ENCODE measurements around the gene NCKAP1.
"Not testable (repeated sequence)": the region's sequence is repeated elsewhere in the genome, so short reads cannot be mapped to it uniquely, and the experiment has no call there.

Gene NCKAP1

DNA sequence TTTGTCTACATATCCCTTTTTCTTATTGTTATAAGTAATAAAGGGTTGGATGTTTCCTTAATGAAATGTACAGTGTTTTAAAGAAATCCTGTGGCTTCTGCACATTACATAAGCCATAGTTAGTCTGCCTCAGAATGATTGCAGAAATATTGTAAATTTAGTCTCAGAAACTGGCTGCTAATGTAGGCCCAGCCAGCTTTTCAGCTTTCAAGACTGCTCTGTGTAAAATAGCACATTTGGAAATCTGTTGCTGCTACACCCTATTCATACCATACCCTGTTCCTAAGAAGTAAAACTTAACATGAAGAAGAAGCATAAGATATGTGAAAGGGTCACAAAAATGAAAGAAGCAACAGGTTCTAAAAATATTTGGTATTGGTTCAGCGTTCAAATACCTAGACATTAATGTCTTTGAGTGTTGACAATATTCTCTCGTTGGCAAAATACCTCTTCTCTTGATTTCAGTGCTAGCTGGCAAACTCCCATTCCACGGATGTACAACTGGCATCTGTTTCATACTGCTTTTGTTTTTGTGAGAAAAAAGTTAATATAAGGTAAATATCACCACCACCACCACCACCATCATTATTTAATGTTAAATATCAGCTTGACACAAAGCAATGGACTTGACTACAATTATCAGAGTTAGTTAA is 19.2 kb upstream of the NCKAP1 start:
- ChIA-PET CTCF (interaction anchor here (1.3 to 2.0 kb wide), 2 partner anchors 11 to 13 kb away, joined by 4 to 13 read pairs; no protein-coding TSS in a partner anchor), POLR2A (no interaction called here)
- DNase-seq (ENCODE audit: extremely low spot score) = no peak
- TF ChIP-seq, protein P1, sequence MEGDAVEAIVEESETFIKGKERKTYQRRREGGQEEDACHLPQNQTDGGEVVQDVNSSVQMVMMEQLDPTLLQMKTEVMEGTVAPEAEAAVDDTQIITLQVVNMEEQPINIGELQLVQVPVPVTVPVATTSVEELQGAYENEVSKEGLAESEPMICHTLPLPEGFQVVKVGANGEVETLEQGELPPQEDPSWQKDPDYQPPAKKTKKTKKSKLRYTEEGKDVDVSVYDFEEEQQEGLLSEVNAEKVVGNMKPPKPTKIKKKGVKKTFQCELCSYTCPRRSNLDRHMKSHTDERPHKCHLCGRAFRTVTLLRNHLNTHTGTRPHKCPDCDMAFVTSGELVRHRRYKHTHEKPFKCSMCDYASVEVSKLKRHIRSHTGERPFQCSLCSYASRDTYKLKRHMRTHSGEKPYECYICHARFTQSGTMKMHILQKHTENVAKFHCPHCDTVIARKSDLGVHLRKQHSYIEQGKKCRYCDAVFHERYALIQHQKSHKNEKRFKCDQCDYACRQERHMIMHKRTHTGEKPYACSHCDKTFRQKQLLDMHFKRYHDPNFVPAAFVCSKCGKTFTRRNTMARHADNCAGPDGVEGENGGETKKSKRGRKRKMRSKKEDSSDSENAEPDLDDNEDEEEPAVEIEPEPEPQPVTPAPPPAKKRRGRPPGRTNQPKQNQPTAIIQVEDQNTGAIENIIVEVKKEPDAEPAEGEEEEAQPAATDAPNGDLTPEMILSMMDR (IDR thresholded peaks at IDR 0.05; ENCODE audit: control extremely low read depth, extremely low read depth, low read depth, missing control alignments) = no peak

DNA sequence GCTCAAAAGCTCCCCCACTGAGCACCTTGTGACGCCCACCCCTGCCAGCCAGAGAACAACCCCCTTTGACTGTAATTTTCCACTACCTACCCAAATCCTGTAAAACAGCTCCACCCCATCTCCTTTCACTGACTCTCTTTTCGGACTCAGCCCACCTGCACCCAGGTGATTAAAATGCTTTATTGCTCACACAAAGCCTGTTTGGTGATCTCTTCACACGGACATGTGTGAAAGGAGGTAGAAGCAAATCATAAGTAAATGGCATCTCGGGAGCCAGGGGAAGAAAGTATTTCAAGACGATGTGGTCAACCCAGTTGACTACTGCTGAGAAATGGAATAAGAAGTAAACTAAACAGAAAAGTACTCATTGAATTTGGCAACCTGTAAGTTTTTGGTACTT is 11.2 kb upstream of the NCKAP1 start:
- POLR2A ChIA-PET = no interaction called here

DNA sequence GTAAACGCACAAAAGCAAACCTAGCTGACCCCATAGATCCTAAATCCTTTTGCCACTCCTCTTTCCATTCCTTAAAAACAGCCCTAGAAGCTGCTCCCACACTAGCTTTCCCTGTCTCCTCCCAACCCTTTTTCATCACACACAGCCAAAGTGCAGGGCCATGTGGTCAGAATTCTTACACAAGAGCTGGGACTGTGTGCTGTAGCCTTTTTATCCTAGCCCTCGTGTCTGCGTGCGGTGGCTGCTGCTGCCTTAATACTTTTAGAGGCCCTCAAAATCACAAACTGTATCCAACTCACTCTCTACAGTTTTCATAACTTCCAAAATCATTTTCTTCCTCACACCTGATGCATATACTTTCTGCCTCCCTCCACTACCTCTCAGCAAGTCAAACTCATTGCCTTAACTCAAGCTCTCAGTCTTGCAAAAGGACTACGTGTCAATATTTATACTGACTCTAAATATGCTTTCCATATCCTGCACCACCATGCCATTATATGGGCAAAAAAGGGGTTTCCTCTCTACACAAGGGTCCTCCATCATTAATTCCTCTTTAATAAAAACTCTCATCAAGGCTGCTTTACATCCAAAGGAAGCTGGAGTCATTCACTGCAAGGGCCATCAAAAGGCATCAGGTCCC is 9.3 kb upstream of the NCKAP1 start:
- POLR2A ChIA-PET; DNase-seq (ENCODE audit: extremely low spot score): not testable (repeated sequence)
- CTCF ChIA-PET = interaction anchor here (1.6 kb wide), 1 partner anchor 8 kb away, joined by 3 read pairs; no protein-coding TSS in a partner anchor

More for the DNA sequence above, 11.2 kb upstream of the NCKAP1 start:
- no peak for DNase-seq (ENCODE audit: extremely low spot score)
- TF ChIP-seq, protein P1 (IDR thresholded peaks at IDR 0.05; ENCODE audit: control extremely low read depth, extremely low read depth, low read depth, missing control alignments) = no peak
- CTCF ChIA-PET = no interaction called here

DNA sequence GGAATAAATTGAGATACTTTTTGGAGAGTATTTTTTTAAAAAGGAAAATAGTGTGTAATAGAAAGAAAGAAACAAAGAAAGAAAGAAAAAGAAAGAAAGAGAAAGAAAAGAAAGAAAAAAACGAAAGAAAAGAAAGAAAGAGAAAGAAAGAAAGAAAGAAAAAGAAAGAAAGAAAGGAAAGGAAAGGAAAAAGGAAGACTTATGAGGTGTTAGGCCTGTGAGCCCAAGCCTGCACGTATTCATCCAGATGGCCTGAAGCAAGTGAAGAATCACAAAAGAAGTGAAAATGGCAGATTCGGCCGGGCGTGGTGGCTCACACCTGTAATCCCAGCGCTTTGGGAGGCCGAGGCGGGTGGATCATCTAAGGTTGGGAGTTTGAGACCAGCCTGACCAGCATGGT is 5.3 kb upstream of the NCKAP1 start:
- DNase-seq (ENCODE audit: extremely low spot score); CTCF ChIA-PET; POLR2A ChIA-PET: not testable (repeated sequence)

DNA sequence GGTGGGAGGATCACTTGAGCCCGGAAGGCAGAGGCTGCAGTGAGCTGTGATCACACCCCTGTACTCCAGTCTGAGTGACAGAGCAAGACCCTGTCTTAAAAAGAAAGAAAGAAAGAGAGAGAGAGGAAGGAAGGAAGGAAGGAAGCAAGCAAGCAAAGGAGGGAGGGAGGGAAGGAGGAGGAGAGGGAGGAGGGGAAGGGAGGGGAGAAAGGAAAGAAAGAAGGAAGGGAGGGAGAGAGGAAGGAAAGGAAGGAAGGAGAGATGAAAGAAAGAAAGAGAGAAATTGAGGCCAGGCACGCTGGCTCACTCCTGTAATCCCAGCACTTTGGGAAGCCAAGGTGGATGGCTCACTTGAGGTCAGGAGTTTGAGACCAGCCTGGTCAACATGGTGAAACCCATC is 2.3 kb upstream of the NCKAP1 start:
- no peak for DNase-seq (ENCODE audit: extremely low spot score)
- CTCF ChIA-PET = no interaction called here
- POLR2A ChIA-PET = no interaction called here
- TF ChIP-seq, protein P1 (IDR thresholded peaks at IDR 0.05; ENCODE audit: control extremely low read depth, extremely low read depth, low read depth, missing control alignments) = no peak

DNA sequence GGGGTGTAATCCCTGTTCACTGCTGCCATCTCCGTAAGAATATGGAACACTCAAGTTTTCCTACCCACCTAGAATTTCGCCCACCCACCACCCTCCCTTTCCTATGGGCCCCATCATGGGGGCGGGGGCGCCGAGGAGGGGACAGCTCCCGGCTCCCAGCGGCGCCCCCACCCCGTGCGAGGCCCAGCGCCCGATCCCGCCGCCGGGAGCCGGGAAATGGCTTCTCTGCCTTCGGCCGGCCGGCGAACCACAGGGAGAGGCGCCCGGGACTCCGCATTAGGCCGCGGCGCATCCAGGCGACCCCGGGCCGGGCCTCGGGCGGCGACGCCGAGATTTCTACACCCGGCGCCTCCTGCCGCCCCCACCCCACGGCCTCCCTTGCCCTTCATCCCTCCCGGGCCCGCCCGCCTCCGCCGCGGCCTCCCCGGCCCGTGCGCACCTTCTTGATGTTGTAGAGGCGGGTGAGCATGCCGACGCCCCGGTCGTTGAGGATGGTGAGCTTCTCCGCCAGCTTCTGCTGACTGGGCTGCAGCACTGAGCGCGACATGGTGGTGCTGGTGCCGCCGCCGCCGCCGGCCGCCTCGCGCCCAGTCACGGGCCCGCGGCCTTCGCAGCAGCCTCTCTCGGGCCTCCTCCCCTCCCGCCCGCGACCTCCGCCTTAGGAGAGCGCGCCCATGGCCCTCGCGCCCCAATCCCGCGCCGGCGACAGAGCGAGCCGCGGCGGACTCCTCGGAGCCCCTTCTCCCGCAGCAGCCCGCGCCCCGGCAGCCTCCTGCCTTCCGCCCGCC is 510 bp downstream of the NCKAP1 start:
- CTCF ChIA-PET = interaction anchor here (0.6 to 0.9 kb wide), 4 partner anchors 12 to 59 kb away, joined by 3 to 4 read pairs (median 3); no protein-coding TSS in a partner anchor

DNA sequence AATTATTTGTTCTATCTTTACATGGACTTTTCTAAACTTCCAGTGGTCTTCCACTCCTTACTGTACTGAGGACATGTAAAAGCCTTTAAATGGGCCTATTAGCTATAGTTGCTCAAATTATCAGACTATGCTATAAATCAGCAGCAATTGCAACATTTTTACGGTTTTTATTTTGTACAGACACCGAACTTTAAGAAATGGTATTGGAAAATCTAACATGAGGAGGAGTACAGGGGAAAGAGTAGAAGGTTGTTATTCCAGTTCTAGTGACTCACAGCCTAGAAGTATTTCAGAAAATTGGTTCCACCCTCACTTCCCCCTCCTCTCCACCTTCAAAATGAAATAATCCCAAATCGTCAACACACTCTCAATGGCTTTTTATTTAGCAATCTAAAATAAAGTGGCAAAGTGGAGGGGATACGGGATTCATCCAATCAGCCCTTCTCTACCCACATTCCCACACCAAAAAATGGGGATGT is 1.1 kb downstream of the NCKAP1 start:
- TF ChIP-seq, protein P1 (IDR thresholded peaks at IDR 0.05; ENCODE audit: control extremely low read depth, extremely low read depth, low read depth, missing control alignments) = no peak
- ChIA-PET CTCF (interaction anchor here (0.7 to 1.0 kb wide), 3 partner anchors 11 to 60 kb away, joined by 3 read pairs; no protein-coding TSS in a partner anchor), POLR2A (no interaction called here)
- no peak for DNase-seq (ENCODE audit: extremely low spot score)

More for the DNA sequence above, 510 bp downstream of the NCKAP1 start:
- DNase-seq (ENCODE audit: extremely low spot score) = peak; percentile 48
- POLR2A ChIA-PET = no interaction called here
- TF ChIP-seq, protein P1 (IDR thresholded peaks at IDR 0.05; ENCODE audit: control extremely low read depth, extremely low read depth, low read depth, missing control alignments) = no peak

All from GM10248 (cell line).